Daoy (cell line): Measurements from ENCODE around the gene STXBP6. TPM values are rescaled to one million over a fixed set of nuclear protein-coding genes. Genes with fewer than 3 reads are reported as not detected.

ENCODE experiments used
- DNase-seq: peaks from one replicate; pipeline ENCODE4 v3.0.0-alpha.2; 2015; ENCODE audit warnings: low read depth
- total RNA-seq: library from RNA; depleted of rRNA; stranded (reverse); fragments of >200 nt; shearing (Covaris generic); gene quantifications from 2 replicates; pipeline ENCODE4 v1.2.3, GENCODE V29; 2014

STXBP6 gene
- total RNA-seq, 1 experiment from 2014 or later = 2.9 TPM

- no peak for DNase-seq
Observed at GRCh38 chr14:25052385-25052784, 2.4 kb upstream of the STXBP6 start.

DNA sequence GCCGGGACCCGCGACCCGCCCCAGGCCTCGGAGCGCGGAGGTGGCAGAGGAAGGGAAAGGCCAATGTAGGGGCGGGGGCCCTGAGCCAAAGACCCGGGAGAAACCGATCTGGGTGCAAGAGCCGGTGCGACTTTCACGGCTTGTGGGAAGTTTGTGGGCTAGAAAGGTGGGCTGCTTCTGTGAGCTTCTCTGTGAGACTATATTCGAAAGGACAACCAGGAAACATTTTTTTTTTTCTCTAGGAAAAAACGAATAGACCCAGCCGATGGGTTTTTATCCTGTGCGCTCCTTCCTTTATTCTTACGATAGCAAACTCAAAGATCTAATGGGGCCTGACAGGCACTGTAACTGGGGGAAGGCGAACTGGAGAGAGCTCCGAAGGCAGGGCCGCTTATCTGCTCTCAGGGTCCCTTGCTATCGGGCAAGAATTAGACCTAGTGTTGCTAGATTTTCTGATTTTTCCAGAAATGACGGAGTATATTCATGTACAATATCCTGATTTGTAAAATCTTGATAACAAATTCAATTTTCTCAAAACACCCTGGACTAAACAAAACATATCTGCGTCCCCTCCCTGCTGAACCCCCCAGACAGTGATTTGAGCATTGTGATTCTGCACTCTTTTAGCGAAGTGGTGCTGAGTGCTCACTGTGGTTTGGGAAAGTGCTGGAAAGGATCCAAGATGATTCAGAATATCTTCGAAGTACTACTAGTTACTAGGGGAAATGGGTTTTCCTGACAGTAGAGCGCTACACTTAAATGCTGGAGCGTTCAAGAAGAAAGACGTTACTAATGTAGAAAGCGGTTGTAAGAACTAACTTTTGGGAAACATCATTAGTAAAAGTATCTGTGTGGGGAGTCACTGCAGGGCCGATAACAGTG is 563 bp upstream of the STXBP6 start:
- DNase-seq = peak; percentile 71

- peak; percentile 13 for DNase-seq
Observed at GRCh38 chr14:25049093-25049567, 817 bp downstream of the STXBP6 start.

DNA sequence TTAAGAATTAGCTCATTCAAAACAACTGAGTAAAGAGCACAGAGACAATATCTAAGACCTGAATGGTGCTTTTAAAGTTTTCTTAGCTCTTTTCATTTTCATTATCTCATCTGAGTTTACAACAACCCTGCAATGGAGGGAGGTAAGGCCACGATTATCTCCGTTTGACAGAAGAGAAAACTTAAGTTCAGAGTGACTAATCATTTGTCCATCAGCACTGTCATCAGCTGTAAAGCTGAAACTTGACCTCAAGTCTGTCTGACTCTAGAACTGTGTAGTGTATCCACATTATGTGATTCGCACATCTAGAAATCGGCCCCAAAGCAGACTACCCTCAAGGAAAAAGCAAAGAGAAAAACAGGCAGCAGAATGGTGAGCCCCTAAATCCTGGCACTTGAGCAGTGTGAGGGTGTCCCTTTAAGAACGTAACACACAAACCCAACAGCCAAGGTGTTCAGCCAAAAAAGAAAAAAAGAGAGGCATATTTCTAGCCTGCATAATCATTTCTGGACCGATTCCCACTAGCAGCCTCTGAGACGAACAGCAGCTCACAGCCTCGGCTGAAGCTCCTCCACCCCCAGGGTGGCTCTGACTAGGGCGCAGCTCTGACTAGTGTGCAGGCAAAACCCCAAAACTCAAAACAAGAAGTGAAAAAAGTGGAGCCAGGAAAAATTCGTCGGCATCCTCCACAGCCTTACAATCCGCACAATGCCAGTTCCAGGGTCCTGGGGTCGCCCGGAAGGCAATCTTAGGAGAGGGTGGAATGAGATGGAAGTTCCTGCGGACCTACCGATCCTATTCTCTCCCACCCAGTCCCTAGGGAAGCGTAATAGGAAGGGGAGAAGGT is 1.6 kb downstream of the STXBP6 start:
- peak; percentile 54 for DNase-seq

DNA sequence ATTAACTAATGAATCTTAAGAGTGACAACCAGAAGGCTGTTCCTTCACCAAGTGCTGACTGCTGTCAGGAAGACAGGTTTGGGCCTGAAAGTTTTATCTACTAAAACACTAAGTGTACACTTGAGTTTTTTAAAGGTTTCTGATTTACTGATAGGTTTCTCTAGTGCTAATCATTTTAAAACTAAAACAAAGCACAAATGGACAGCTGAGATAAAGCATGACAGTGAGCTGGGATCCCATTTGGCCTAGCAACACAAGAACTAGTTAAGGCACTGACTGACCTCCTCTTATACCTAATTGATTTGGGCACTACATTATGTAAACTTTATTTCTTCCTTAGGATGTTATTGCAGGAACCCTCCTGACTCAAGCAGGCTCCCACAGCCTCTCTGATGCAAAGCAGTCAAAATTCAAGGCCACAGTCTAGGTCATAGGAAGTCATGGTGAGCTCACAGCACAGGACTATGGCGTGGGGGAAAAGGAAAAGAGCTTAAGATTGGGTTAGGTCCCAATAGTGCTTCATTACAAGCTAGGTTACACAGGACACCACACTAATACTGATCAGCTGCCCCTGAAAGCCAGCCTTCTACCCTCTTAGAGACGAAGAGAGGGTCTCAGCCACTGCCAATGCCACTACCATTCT is 3.5 kb downstream of the STXBP6 start:
- no peak for DNase-seq

- DNase-seq = no peak
Observed at GRCh38 chr14:25044106-25044698, 5.7 kb downstream of the STXBP6 start.

GRCh38 chr14:25042362-25043299 is 7.3 kb downstream of the STXBP6 start:
- DNase-seq = peak; percentile 47

- no peak for DNase-seq
Observed at GRCh38 chr14:25041898-25042297, 8.0 kb downstream of the STXBP6 start.

GRCh38 chr14:25041484-25041883 is 8.5 kb downstream of the STXBP6 start:
- DNase-seq = no peak

DNA sequence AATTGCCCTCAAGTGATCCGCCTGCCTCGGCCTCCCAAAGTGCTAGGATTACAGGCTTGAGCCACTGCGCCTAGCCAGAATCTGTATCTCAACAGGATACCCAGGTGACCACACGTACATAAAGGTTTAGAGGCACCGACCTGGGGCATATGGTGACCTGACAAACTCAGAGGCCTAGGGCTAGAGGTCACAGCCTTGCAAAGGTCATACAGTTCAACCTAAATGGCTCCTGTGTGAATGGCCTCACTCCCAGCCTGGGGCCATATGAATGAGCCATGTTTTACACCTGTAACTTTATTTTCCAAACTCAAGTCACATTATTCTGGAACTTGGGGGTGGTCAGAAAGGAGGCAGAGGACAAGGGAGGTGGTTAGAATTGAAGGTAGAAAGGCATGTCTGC is 10.0 kb downstream of the STXBP6 start:
- no peak for DNase-seq

- no peak for DNase-seq
Observed at GRCh38 chr14:25038044-25038668, 11.8 kb downstream of the STXBP6 start.

- DNase-seq = no peak
Observed at GRCh38 chr14:25037032-25037431, 12.9 kb downstream of the STXBP6 start.

- DNase-seq = no peak
Observed at GRCh38 chr14:25034803-25035681, 14.9 kb downstream of the STXBP6 start.

DNA sequence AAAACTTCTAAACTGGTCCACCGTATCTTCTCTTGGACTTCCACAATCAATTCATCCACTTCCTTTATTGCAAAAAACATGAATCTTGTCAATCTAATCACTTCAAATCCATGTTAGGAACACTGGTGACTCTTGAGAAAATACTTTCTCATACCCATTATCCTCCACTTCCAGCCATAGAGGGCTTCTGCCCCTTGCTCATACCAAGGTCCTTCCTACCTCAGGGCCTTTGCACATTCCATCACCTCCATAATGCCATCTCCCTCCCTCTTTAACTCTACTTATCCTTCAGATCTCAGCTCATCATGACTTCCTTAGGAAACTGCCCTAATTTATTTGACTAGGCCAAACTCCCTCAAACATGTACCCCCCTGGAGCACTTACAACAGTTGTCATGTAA is 16.6 kb downstream of the STXBP6 start:
- no peak for DNase-seq

GRCh38 chr14:25032092-25032784 is 17.7 kb downstream of the STXBP6 start:
- peak; percentile 39 for DNase-seq

- DNase-seq = no peak
Observed at GRCh38 chr14:25026476-25027137, 23.3 kb downstream of the STXBP6 start.

- no peak for DNase-seq
Observed at GRCh38 chr14:25019892-25020291, 30.1 kb downstream of the STXBP6 start.

GRCh38 chr14:25017562-25017961 is 32.4 kb downstream of the STXBP6 start:
- DNase-seq = no peak
